ENCODE measurements around the gene TMOD4.
A peak's percentile ranks its signal among the peaks of the same experiment; 100 is the strongest.

TMOD4 gene

GRCh38 chr1:151158751-151159251 lies 17.0 kb downstream of the TMOD4 start:
- Histone ChIP-seq H3K79me1 (ENCODE audit: low read length) (no peaks in the 10 kb centered on the region), H3K36me3 (ENCODE audit: control insufficient read depth in 1 of 2, insufficient read depth in 2 of 2, low read length in 2 of 2) (peaks cover 15 to 25% of the 10 kb centered on the region in 2 experiments), H3K18ac (ENCODE audit: low read length) (no peak overlapping the region), H2BK5ac (ENCODE audit: low read depth, low read length, poor library complexity) (no peak overlapping the region), H3K4me1 (ENCODE audit: control insufficient read depth in 1 of 2, insufficient read depth in 2 of 2, low read length in 2 of 2) (no peaks in the 10 kb centered on the region), H2AK5ac (ENCODE audit: low read length) (no peak overlapping the region), H3K4ac (ENCODE audit: low read depth, low read length) (no peak overlapping the region), H4K8ac (ENCODE audit: low read depth, low read length) (no peak overlapping the region), H2BK120ac (ENCODE audit: insufficient read depth, low read length, poor library complexity) (no peak overlapping the region), H3K79me2 (ENCODE audit: control insufficient read depth, insufficient read depth, low read length, poor library complexity) (no peaks in the 10 kb centered on the region), H3K4me2 (ENCODE audit: low read length) (no peak overlapping the region), H3K9me3 (ENCODE audit: insufficient read depth, low read depth, low read length) (no peaks in the 10 kb centered on the region), H4K12ac (ENCODE audit: low read depth, low read length) (no peak overlapping the region), H2BK12ac (ENCODE audit: low read length) (no peak overlapping the region), H3K9ac (ENCODE audit: low read length) (no peak overlapping the region), H3K27ac (ENCODE audit: low read depth, low read length) (no peak overlapping the region), H3K27me3 (ENCODE audit: insufficient read depth, low read length) (no peaks in the 10 kb centered on the region), H4K91ac (ENCODE audit: low read depth, low read length) (no peak overlapping the region), H2AFZ (ENCODE audit: insufficient read depth, low read length, poor library complexity) (no peak overlapping the region), H3K4me3 (ENCODE audit: low read depth, low read length) (no peak overlapping the region), H3K23ac (ENCODE audit: low read length) (no peak overlapping the region), H3K14ac (ENCODE audit: low read length) (no peak overlapping the region)
- WGBS (ENCODE audit: extremely low coverage, insufficient coverage, insufficient read length), result no CpG with 5 or more reads among the region's 22 CpGs
- DNase-seq, result no peak

- no peaks in the 10 kb centered on the region for H3K27me3 ChIP-seq (ENCODE audit: insufficient read depth, low read length)
- H4K91ac ChIP-seq (ENCODE audit: low read depth, low read length), result no peak overlapping the region
- no peak overlapping the region for H4K12ac ChIP-seq (ENCODE audit: low read depth, low read length)
- H2BK12ac ChIP-seq (ENCODE audit: low read length), result no peak overlapping the region
- H3K18ac ChIP-seq (ENCODE audit: low read length), result no peak overlapping the region
- H3K79me1 ChIP-seq (ENCODE audit: low read length), result no peaks in the 10 kb centered on the region
- H3K79me2 ChIP-seq (ENCODE audit: control insufficient read depth, insufficient read depth, low read length, poor library complexity), result no peaks in the 10 kb centered on the region
- H3K27ac ChIP-seq (ENCODE audit: low read depth, low read length), result no peak overlapping the region
- peaks cover 15 to 25% of the 10 kb centered on the region in 2 experiments for H3K36me3 ChIP-seq (ENCODE audit: control insufficient read depth in 1 of 2, insufficient read depth in 2 of 2, low read length in 2 of 2)
- no peak overlapping the region for H3K14ac ChIP-seq (ENCODE audit: low read length)
- H2BK120ac ChIP-seq (ENCODE audit: insufficient read depth, low read length, poor library complexity), result no peak overlapping the region
- no peak overlapping the region for H3K4me3 ChIP-seq (ENCODE audit: low read depth, low read length)
- H2AFZ ChIP-seq (ENCODE audit: insufficient read depth, low read length, poor library complexity), result no peak overlapping the region
- WGBS (ENCODE audit: extremely low coverage, insufficient coverage, insufficient read length), result no CpG with 5 or more reads among the region's 5 CpGs
- H2AK5ac ChIP-seq (ENCODE audit: low read length), result no peak overlapping the region
- no peak for DNase-seq
- H3K9ac ChIP-seq (ENCODE audit: low read length), result no peak overlapping the region
- no peak overlapping the region for H4K8ac ChIP-seq (ENCODE audit: low read depth, low read length)
- H3K4ac ChIP-seq (ENCODE audit: low read depth, low read length), result no peak overlapping the region
- H3K23ac ChIP-seq (ENCODE audit: low read length), result no peak overlapping the region
- no peak overlapping the region for H2BK5ac ChIP-seq (ENCODE audit: low read depth, low read length, poor library complexity)
- H3K4me1 ChIP-seq (ENCODE audit: control insufficient read depth in 1 of 2, insufficient read depth in 2 of 2, low read length in 2 of 2), result no peaks in the 10 kb centered on the region
- no peaks in the 10 kb centered on the region for H3K9me3 ChIP-seq (ENCODE audit: insufficient read depth, low read depth, low read length)
- no peak overlapping the region for H3K4me2 ChIP-seq (ENCODE audit: low read length)
These were observed 17.5 kb downstream of the TMOD4 start for GRCh38 chr1:151158326-151158725.

- H3K4me3 ChIP-seq (ENCODE audit: low read depth, low read length), result no peak overlapping the region
- WGBS (ENCODE audit: extremely low coverage, insufficient coverage, insufficient read length), result no CpG with 5 or more reads among the region's 6 CpGs
- H3K27me3 ChIP-seq (ENCODE audit: insufficient read depth, low read length), result no peaks in the 10 kb centered on the region
- no peak overlapping the region for H3K18ac ChIP-seq (ENCODE audit: low read length)
- H3K9ac ChIP-seq (ENCODE audit: low read length), result no peak overlapping the region
- no peak overlapping the region for H2AK5ac ChIP-seq (ENCODE audit: low read length)
- H3K36me3 ChIP-seq (ENCODE audit: control insufficient read depth in 1 of 2, insufficient read depth in 2 of 2, low read length in 2 of 2), result peaks cover 15 to 25% of the 10 kb centered on the region in 2 experiments
- H3K79me2 ChIP-seq (ENCODE audit: control insufficient read depth, insufficient read depth, low read length, poor library complexity), result no peaks in the 10 kb centered on the region
- no peaks in the 10 kb centered on the region for H3K9me3 ChIP-seq (ENCODE audit: insufficient read depth, low read depth, low read length)
- no peak overlapping the region for H2BK5ac ChIP-seq (ENCODE audit: low read depth, low read length, poor library complexity)
- no peak overlapping the region for H3K27ac ChIP-seq (ENCODE audit: low read depth, low read length)
- no peak overlapping the region for H3K14ac ChIP-seq (ENCODE audit: low read length)
- no peak overlapping the region for H3K4me2 ChIP-seq (ENCODE audit: low read length)
- H3K79me1 ChIP-seq (ENCODE audit: low read length), result no peaks in the 10 kb centered on the region
- no peak for DNase-seq
- H2BK12ac ChIP-seq (ENCODE audit: low read length), result no peak overlapping the region
- H4K8ac ChIP-seq (ENCODE audit: low read depth, low read length), result no peak overlapping the region
- no peak overlapping the region for H2AFZ ChIP-seq (ENCODE audit: insufficient read depth, low read length, poor library complexity)
- no peak overlapping the region for H2BK120ac ChIP-seq (ENCODE audit: insufficient read depth, low read length, poor library complexity)
- H4K12ac ChIP-seq (ENCODE audit: low read depth, low read length), result no peak overlapping the region
- no peaks in the 10 kb centered on the region for H3K4me1 ChIP-seq (ENCODE audit: control insufficient read depth in 1 of 2, insufficient read depth in 2 of 2, low read length in 2 of 2)
- no peak overlapping the region for H4K91ac ChIP-seq (ENCODE audit: low read depth, low read length)
- no peak overlapping the region for H3K4ac ChIP-seq (ENCODE audit: low read depth, low read length)
- H3K23ac ChIP-seq (ENCODE audit: low read length), result no peak overlapping the region
These were observed 18.7 kb downstream of the TMOD4 start for GRCh38 chr1:151157067-151157531.

GRCh38 chr1:151156515-151156819 lies 19.3 kb downstream of the TMOD4 start, which contains the start of gene TNFAIP8L2:
TNFAIP8L2 (plus strand) TSS chr1:151156649; CDS start chr1:151158698, 2,049 bp downstream.
- no peak within 1 kb of the TSS for H3K14ac ChIP-seq (ENCODE audit: low read length)
- no peaks in the 10 kb centered on the region for H3K79me1 ChIP-seq (ENCODE audit: low read length)
- no peak within 1 kb of the TSS for H3K9ac ChIP-seq (ENCODE audit: low read length)
- H3K9me3 ChIP-seq (ENCODE audit: insufficient read depth, low read depth, low read length), result no peaks in the 10 kb centered on the region
- no CpG with 5 or more reads among the region's 4 CpGs for WGBS (ENCODE audit: extremely low coverage, insufficient coverage, insufficient read length)
- H3K18ac ChIP-seq (ENCODE audit: low read length), result no peak within 1 kb of the TSS
- no peak within 1 kb of the TSS for H3K4me3 ChIP-seq (ENCODE audit: low read depth, low read length)
- no peak within 1 kb of the TSS for H2BK5ac ChIP-seq (ENCODE audit: low read depth, low read length, poor library complexity)
- H3K4me2 ChIP-seq (ENCODE audit: low read length), result no peak within 1 kb of the TSS
- H3K27me3 ChIP-seq (ENCODE audit: insufficient read depth, low read length), result no peaks in the 10 kb centered on the region
- peaks cover 15 to 21% of the 10 kb centered on the region in 2 experiments for H3K36me3 ChIP-seq (ENCODE audit: control insufficient read depth in 1 of 2, insufficient read depth in 2 of 2, low read length in 2 of 2)
- H3K23ac ChIP-seq (ENCODE audit: low read length), result no peak within 1 kb of the TSS
- H2BK12ac ChIP-seq (ENCODE audit: low read length), result no peak within 1 kb of the TSS
- H4K91ac ChIP-seq (ENCODE audit: low read depth, low read length), result no peak within 1 kb of the TSS
- H2AFZ ChIP-seq (ENCODE audit: insufficient read depth, low read length, poor library complexity), result no peak within 1 kb of the TSS
- no peaks in the 10 kb centered on the region for H3K79me2 ChIP-seq (ENCODE audit: control insufficient read depth, insufficient read depth, low read length, poor library complexity)
- peak in 1 of 2 donors; percentile 42 for DNase-seq
- H3K4ac ChIP-seq (ENCODE audit: low read depth, low read length), result no peak within 1 kb of the TSS
- H3K27ac ChIP-seq (ENCODE audit: low read depth, low read length), result no peak within 1 kb of the TSS
- H3K4me1 ChIP-seq (ENCODE audit: control insufficient read depth in 1 of 2, insufficient read depth in 2 of 2, low read length in 2 of 2), result no peaks in the 10 kb centered on the region
- H4K8ac ChIP-seq (ENCODE audit: low read depth, low read length), result no peak within 1 kb of the TSS
- H4K12ac ChIP-seq (ENCODE audit: low read depth, low read length), result no peak within 1 kb of the TSS
- H2BK120ac ChIP-seq (ENCODE audit: insufficient read depth, low read length, poor library complexity), result no peak within 1 kb of the TSS
- no peak within 1 kb of the TSS for H2AK5ac ChIP-seq (ENCODE audit: low read length)

All from trophoblast cell (in vitro differentiated cells and primary cell).